H1 (cell line): ENCODE results near the gene XCL1. TPM values are rescaled to one million over a fixed set of nuclear protein-coding genes. Genes with fewer than 3 reads are reported as not detected.

Experiments used
- CTCF ChIA-PET: fragments of 300-600 bp; sonication (Branson Sonifier 250); formaldehyde crosslinking; loops from one replicate; lab custom pipeline; 2021; ENCODE audit not compliant: partially characterized antibody; lab: Charles Lee
- POLR2A ChIA-PET: fragments of 300-600 bp; sonication (Branson Sonifier 250); formaldehyde crosslinking; loops from one replicate; lab custom pipeline; 2021; ENCODE audit warnings: inconsistent platforms; ENCODE audit not compliant: partially characterized antibody; lab: Charles Lee
- DNase-seq, 2 experiments: peaks; one replicate each; pipeline versions ENCODE4 v3.0.0 to v3.0.0-alpha.2; 2010 to 2022; ENCODE audit warnings: low spot score in 2 of 2, low read depth in 1 of 2, mixed read lengths in 1 of 2
- FAIRE-seq: peaks from 2 replicates; lab custom pipeline; 2011; peaks lifted over from hg19 to GRCh38; lab: Jason Lieb, UNC
- H2AFZ ChIP-seq: 2 replicates; pipeline ENCODE4 v1.8.1; 2012; ENCODE audit warnings: low read length, inconsistent platforms
- H2AK5ac ChIP-seq: 2 replicates; pipeline ENCODE4 v1.6.1; 2013; ENCODE audit warnings: low read depth, low read length
- H2BK120ac ChIP-seq: replicated peaks from 2 replicates; pipeline ENCODE3; 2013; ENCODE audit warnings: low read depth, low read length, inconsistent platforms
- H2BK12ac ChIP-seq: 2 replicates; pipeline ENCODE4 v1.6.1; 2013; ENCODE audit warnings: low read depth, low read length
- H2BK15ac ChIP-seq: 2 replicates; pipeline ENCODE4 v1.6.1; 2013; ENCODE audit warnings: low read length
- H2BK20ac ChIP-seq: 2 replicates; pipeline ENCODE4 v1.6.1; 2013; ENCODE audit warnings: low read length
- H2BK5ac ChIP-seq: 2 replicates; pipeline ENCODE4 v1.6.1; 2013; ENCODE audit warnings: low read depth, low read length
- H3K14ac ChIP-seq: 2 replicates; pipeline ENCODE4 v1.6.1; 2013; ENCODE audit warnings: inconsistent platforms; ENCODE audit not compliant: insufficient read length
- H3K18ac ChIP-seq: 2 replicates; pipeline ENCODE4 v1.6.1; 2013; ENCODE audit warnings: low read length; ENCODE audit errors: extremely low read depth
- H3K23ac ChIP-seq: 2 replicates; pipeline ENCODE4 v1.6.1; 2013; ENCODE audit warnings: inconsistent platforms; ENCODE audit not compliant: insufficient read length
- H3K23me2 ChIP-seq: 2 replicates; pipeline ENCODE4 v1.6.1; 2013; ENCODE audit warnings: low read depth, low read length
- H3K27ac ChIP-seq: 2 replicates; pipeline ENCODE4 v1.6.1; 2011; ENCODE audit warnings: low read depth, low read length, inconsistent platforms
- H3K27me3 ChIP-seq, 4 experiments: replicated peaks in 1 of 4; 1 replicate in 1 of 4; 2 replicates in 3 of 4; pipeline versions ENCODE4 v1.6.1 to v1.8.1; 2011 to 2013; ENCODE audit warnings: low read length in 3 of 4, mild to moderate bottlenecking in 3 of 4, inconsistent platforms in 2 of 4, mixed read lengths in 2 of 4, moderate library complexity in 1 of 4; ENCODE audit not compliant: control insufficient read depth in 3 of 4, insufficient read depth in 3 of 4; ENCODE audit errors: extremely low read depth in 1 of 4
- H3K36me3 ChIP-seq, 4 experiments: 2 replicates each; pipeline versions ENCODE4 v1.6.1 to v1.8.1; 2011 to 2013; ENCODE audit warnings: mild to moderate bottlenecking in 4 of 4, low read length in 3 of 4, moderate library complexity in 2 of 4, control low read depth in 1 of 4, inconsistent platforms in 1 of 4; ENCODE audit not compliant: insufficient read depth in 4 of 4, control insufficient read depth in 2 of 4
- H3K4ac ChIP-seq: replicated peaks from 2 replicates; pipeline ENCODE3; 2013; ENCODE audit warnings: low read length, low read depth, mixed read lengths, inconsistent platforms; ENCODE audit not compliant: insufficient read length
- H3K4me1 ChIP-seq, 4 experiments: replicated peaks in 1 of 4; 1 replicate in 1 of 4; 2 replicates in 3 of 4; pipeline versions ENCODE4 v1.6.1 to v1.8.1; 2011 to 2013; ENCODE audit warnings: low read length in 3 of 4, inconsistent platforms in 2 of 4, mixed read lengths in 1 of 4; ENCODE audit not compliant: insufficient read depth in 4 of 4, control insufficient read depth in 3 of 4
- H3K4me2 ChIP-seq, 2 experiments: 2 replicates each; pipeline versions ENCODE4 v1.6.1 to v1.8.1; 2011 to 2013; ENCODE audit warnings: low read depth in 2 of 2, low read length in 2 of 2, control low read depth in 1 of 2, inconsistent platforms in 1 of 2, mild to moderate bottlenecking in 1 of 2; ENCODE audit not compliant: insufficient read depth in 1 of 2
- H3K4me3 ChIP-seq, 4 experiments: fragments of 200-600, 300-600 bp in 1 of 4; sonication (generic), shearing (Covaris generic), sonication (Bioruptor Twin) in 1 of 4; 2 replicates each; pipeline versions ENCODE4 v1.5.1 to v1.8.1; 2011 to 2016; ENCODE audit warnings: low read length in 4 of 4, low read depth in 3 of 4, control low read depth in 2 of 4, inconsistent platforms in 2 of 4, mild to moderate bottlenecking in 2 of 4, mixed read lengths in 1 of 4, moderate library complexity in 1 of 4; ENCODE audit not compliant: insufficient read depth in 2 of 4; ENCODE audit errors: extremely low read depth in 1 of 4
- H3K56ac ChIP-seq: replicated peaks from 2 replicates; pipeline ENCODE3; 2013; ENCODE audit warnings: low read depth, mild to moderate bottlenecking, mixed read lengths, low read length, inconsistent platforms; ENCODE audit not compliant: insufficient read length
- H3K79me1 ChIP-seq: 2 replicates; pipeline ENCODE4 v1.6.1; 2013; ENCODE audit warnings: low read depth, low read length, control low read depth
- H3K79me2 ChIP-seq, 2 experiments: 2 replicates each; pipeline versions ENCODE4 v1.6.1 to v1.8.1; 2012 to 2013; ENCODE audit warnings: low read length in 2 of 2, mild to moderate bottlenecking in 2 of 2, inconsistent platforms in 1 of 2; ENCODE audit not compliant: insufficient read depth in 2 of 2, control insufficient read depth in 1 of 2
- H3K9ac ChIP-seq, 4 experiments: replicated peaks in 1 of 4; 1 replicate in 1 of 4; 2 replicates in 3 of 4; pipeline versions ENCODE4 v1.6.1 to v1.8.1; 2011 to 2013; ENCODE audit warnings: low read depth in 3 of 4, low read length in 3 of 4, control low read depth in 2 of 4, mild to moderate bottlenecking in 2 of 4, moderate library complexity in 2 of 4, inconsistent platforms in 1 of 4; ENCODE audit errors: extremely low read depth in 1 of 4
- H3K9me3 ChIP-seq, 2 experiments: 2 replicates each; pipeline versions ENCODE4 v1.6.1 to v1.8.1; 2012 to 2013; ENCODE audit warnings: mild to moderate bottlenecking in 2 of 2, moderate library complexity in 2 of 2, control low read depth in 1 of 2, inconsistent platforms in 1 of 2, low read depth in 1 of 2, low read length in 1 of 2, mixed read lengths in 1 of 2; ENCODE audit not compliant: insufficient read depth in 2 of 2
- H4K20me1 ChIP-seq, 2 experiments: replicated peaks in 1 of 2; 2 replicates each; pipeline versions ENCODE3 to v1.8.1; 2011 to 2013; ENCODE audit warnings: inconsistent platforms in 2 of 2, low read length in 2 of 2, mild to moderate bottlenecking in 1 of 2; ENCODE audit not compliant: insufficient read depth in 2 of 2, control insufficient read depth in 1 of 2
- H4K5ac ChIP-seq: 2 replicates; pipeline ENCODE4 v1.6.1; 2013; ENCODE audit warnings: low read length, low read depth, mixed read lengths, inconsistent platforms; ENCODE audit not compliant: insufficient read length
- H4K8ac ChIP-seq: 2 replicates; pipeline ENCODE4 v1.8.0; 2013; ENCODE audit warnings: mild to moderate bottlenecking, moderate library complexity, low read length, inconsistent platforms; ENCODE audit not compliant: insufficient read depth; ENCODE audit errors: extremely low read depth
- H4K91ac ChIP-seq: replicated peaks from 2 replicates; pipeline ENCODE3; 2013; ENCODE audit warnings: low read length, mixed read lengths, inconsistent platforms; ENCODE audit not compliant: insufficient read length
- ATF2 ChIP-seq: IDR thresholded peaks from 2 replicates; pipeline ENCODE4 v1.6.1; 2012; ENCODE audit warnings: low read length, inconsistent platforms
- ATF3 ChIP-seq: IDR thresholded peaks from 2 replicates; pipeline ENCODE4 v1.6.1; 2011; ENCODE audit warnings: low read depth, mild to moderate bottlenecking, low read length; ENCODE audit not compliant: insufficient read depth
- BRCA1 ChIP-seq: IDR thresholded peaks from 2 replicates; pipeline ENCODE4 v1.6.1; 2012; ENCODE audit warnings: low read depth, low read length, improper control_type of control experiment
- KDM4A ChIP-seq: IDR thresholded peaks from one replicate; pipeline ENCODE4 v1.7.1; 2012; ENCODE audit warnings: low read depth, mild to moderate bottlenecking, moderate library complexity, low read length, inconsistent platforms; ENCODE audit not compliant: severe bottlenecking
- POU5F1 ChIP-seq: IDR thresholded peaks from 2 replicates; pipeline ENCODE4 v1.6.1; 2011; ENCODE audit warnings: low read depth, mild to moderate bottlenecking, low read length, moderate library complexity
- SIRT6 ChIP-seq: IDR thresholded peaks from one replicate; pipeline ENCODE4 v1.7.1; 2012; ENCODE audit warnings: low read length, inconsistent platforms
- SIX5 ChIP-seq: IDR thresholded peaks from 2 replicates; pipeline ENCODE4 v1.6.1; 2011; ENCODE audit warnings: mild to moderate bottlenecking, low read depth, low read length
- SP2 ChIP-seq: IDR thresholded peaks from 2 replicates; pipeline ENCODE4 v1.6.1; 2012; ENCODE audit warnings: mild to moderate bottlenecking, low read length, inconsistent platforms
- SUZ12 ChIP-seq: fragments of 200-600 bp; sonication (generic); IDR thresholded peaks from 2 replicates; pipeline ENCODE4 v1.6.1; 2012; ENCODE audit warnings: mild to moderate bottlenecking, inconsistent platforms, low read length, moderate library complexity, mixed read lengths
- TAF7 ChIP-seq: optimal IDR thresholded peaks from 2 replicates; pipeline ENCODE3; 2011; ENCODE audit warnings: low read depth, mild to moderate bottlenecking, inconsistent platforms, low read length, moderate library complexity, borderline replicate concordance
- TCF12 ChIP-seq: IDR thresholded peaks from 2 replicates; pipeline ENCODE4 v1.6.1; 2011; ENCODE audit warnings: low read depth, mild to moderate bottlenecking, low read length
- YY1 ChIP-seq: IDR thresholded peaks from 2 replicates; pipeline ENCODE4 v1.6.1; 2011; ENCODE audit warnings: low read depth, mild to moderate bottlenecking, low read length
- ZNF274 ChIP-seq: IDR thresholded peaks from 2 replicates; pipeline ENCODE4 v1.7.0; 2012; ENCODE audit warnings: low read length, borderline replicate concordance; ENCODE audit errors: extremely low read depth
- WGBS, 2 experiments: shearing (Covaris generic) in 1 of 2; methylation state at CpG; one replicate each; pipeline versions ENCODE4 v1.1.6 to v1.1.7; 2013 to 2015; ENCODE audit warnings: low lambda C conversion rate in 2 of 2, mixed read lengths in 2 of 2, inconsistent platforms in 1 of 2, low coverage in 1 of 2, missing lambda C conversion rate in 1 of 2; ENCODE audit not compliant: insufficient replicate concordance in 2 of 2, insufficient coverage in 1 of 2, insufficient read length in 1 of 2; ENCODE audit errors: extremely low coverage in 1 of 2, missing lambda C conversion rate in 1 of 2; 5-methylcytosine and 5-hydroxymethylcytosine counted together
- polyA plus RNA-seq, 7 experiments: library from polyadenylated mRNA; depleted of rRNA in 3 of 7; stranded (reverse) in 5 of 7; unstranded in 2 of 7; fragments of >200 nt in 5 of 7; fragments of 200-250 nt in 2 of 7; gene quantifications; 1 replicate in 5 of 7; 2 replicates in 1 of 7; 4 replicates in 1 of 7; pipeline versions ENCODE4 v1.2.1 to v1.2.3, GENCODE V29; 2011 to 2013; ENCODE audit warnings: missing spikeins in 2 of 7, mixed read lengths in 2 of 7
- total RNA-seq: library from RNA; stranded (reverse); fragmentation: NEBNext Ultra II Directional; extraction: Animal tissue kit (Norgen Biotek cat#: 25700); gene quantifications from 2 replicates; pipeline ENCODE4 v1.2.1, GENCODE V29; 2021

The XCL1 gene
- total and polyA plus RNA-seq, 2 of the 8 experiments (the other 6 are each of a cell fraction or from before 2014, with no cell fraction given), result 0.39 to 0.63 TPM

- Histone ChIP-seq H3K18ac (no peak overlapping the region), H3K4me3 (no peak overlapping the region), H3K4me1 (no peaks in the 10 kb centered on the region; a peak in 1 of 7 replicates), H2BK120ac (no peak overlapping the region), H2BK12ac (no peak overlapping the region), H2BK20ac (no peak overlapping the region), H3K27me3 (no peaks in the 10 kb centered on the region), H3K4me2 (no peak overlapping the region), H3K9ac (no peak overlapping the region), H3K56ac (no peak overlapping the region), H3K9me3 (no peaks in the 10 kb centered on the region), H3K79me1 (no peaks in the 10 kb centered on the region), H4K20me1 (no peaks in the 10 kb centered on the region), H3K27ac (no peak overlapping the region), H3K4ac (no peak overlapping the region), H3K79me2 (no peaks in the 10 kb centered on the region), H3K36me3 (no peaks in the 10 kb centered on the region), H3K23ac (no peak overlapping the region), H4K5ac (no peak overlapping the region), H2AFZ (no peak overlapping the region), H4K91ac (no peak overlapping the region), H4K8ac (no peak overlapping the region), H2BK15ac (no peak overlapping the region), H3K23me2 (no peaks in the 10 kb centered on the region), H2AK5ac (no peak overlapping the region), H2BK5ac (no peak overlapping the region), H3K14ac (no peak overlapping the region)
- FAIRE-seq, result no peak
- WGBS, 2 experiments, result 86% methylated on average over 8 of the region's 8 CpGs; no CpG with 5 or more reads in 1 of the 2 experiments
- DNase-seq, result no peak
- ChIA-PET POLR2A (interaction anchor here (0.7 kb wide), 1 partner anchor 302 kb away, joined by 3 read pairs; no protein-coding TSS in a partner anchor), CTCF (interaction anchor here (0.7 to 3.2 kb wide), 6 partner anchors 9 to 482 kb away, joined by 3 to 22 read pairs (median 4); no protein-coding TSS in a partner anchor)
- TF ChIP-seq SIX5, result no peak
- no peak for TF ChIP-seq KDM4A
- TF ChIP-seq SP2, result no peak
- TF ChIP-seq BRCA1, result no peak
- TF ChIP-seq ATF3, result no peak
- TF ChIP-seq TAF7, result no peak
- TF ChIP-seq SUZ12, result no peak
- TF ChIP-seq TCF12, result no peak
- TF ChIP-seq YY1, result no peak
- TF ChIP-seq ATF2, result no peak
- no peak for TF ChIP-seq ZNF274
- no peak for TF ChIP-seq POU5F1
- TF ChIP-seq SIRT6, result no peak
These were observed 37.8 kb downstream of the XCL1 start for GRCh38 chr1:168614235-168614634.
